Measurements from ENCODE around the gene MYOZ1. TPM values are rescaled to one million over a fixed set of nuclear protein-coding genes. Genes with fewer than 3 reads are reported as not detected.
A peak's percentile ranks its signal among the peaks of the same experiment; 100 is the strongest.

Gene MYOZ1
- polyA plus RNA-seq, 1 of the 3 experiments (the other 2 are of a cell fraction) = 0.26 TPM

- H3K4me1 ChIP-seq (ENCODE audit: control insufficient read depth in 1 of 2, insufficient read depth in 2 of 2, low read depth in 1 of 2, low read length in 1 of 2) = peaks cover 0 to 4% of the 10 kb centered on the region in 2 experiments; a peak in 3 of 4 replicates
- TF ChIP-seq ZBTB33 (IDR thresholded peaks at IDR 0.05; ENCODE audit: borderline replicate concordance, low read depth) (no peak), NRF1 (IDR thresholded peaks at IDR 0.05; ENCODE audit: low read depth, low read length) (no peak), MAX (IDR thresholded peaks at IDR 0.05; ENCODE audit: low read depth) (no peak), NFIC (IDR thresholded peaks at IDR 0.05; ENCODE audit: borderline replicate concordance) (no peak), FOSL2 (IDR thresholded peaks at IDR 0.05; ENCODE audit: borderline replicate concordance, low read depth) (no peak), SMC3 (IDR thresholded peaks at IDR 0.05; ENCODE audit: low read depth, low read length) (no peak)
- H3K27me3 ChIP-seq (ENCODE audit: insufficient read depth) = no peaks in the 10 kb centered on the region
- H3K9ac ChIP-seq = no peak overlapping the region
- H3K9me2 ChIP-seq = no peaks in the 10 kb centered on the region
- no peak overlapping the region for H2AFZ ChIP-seq (ENCODE audit: low read depth)
- ChIA-PET CTCF (interaction anchor here (2.7 to 3.9 kb wide), 2 partner anchors 16 to 99 kb away, joined by 19 to 20 read pairs; no protein-coding TSS in a partner anchor), POLR2A (no interaction called here)
- peaks cover 24% of the 10 kb centered on the region for H3K79me2 ChIP-seq (ENCODE audit: insufficient read depth)
- 80% methylated on average over 7 of the region's 7 CpGs for WGBS (ENCODE audit: low lambda C conversion rate)
- H4K20me1 ChIP-seq (ENCODE audit: insufficient read depth) = no peaks in the 10 kb centered on the region
- H3K4me3 ChIP-seq (ENCODE audit: low read depth in 2 of 2, low read length in 1 of 2) = no peak overlapping the region
- H3K9me3 ChIP-seq = no peaks in the 10 kb centered on the region
- H3K27ac ChIP-seq (ENCODE audit: low read depth in 2 of 2, low read length in 1 of 2) = no peak overlapping the region
- H3F3A ChIP-seq (replicated peaks; ENCODE audit: insufficient read depth) = peaks cover 11% of the 10 kb centered on the region
- no peak for DNase-seq
- no peaks in the 10 kb centered on the region for H3K36me3 ChIP-seq (replicated peaks in 1 of 2; ENCODE audit: control insufficient read depth in 1 of 2, insufficient read depth in 2 of 2, low read length in 1 of 2)
- no peak overlapping the region for H3K4me2 ChIP-seq
Observed at GRCh38 chr10:73628405-73628804, 12.9 kb downstream of the MYOZ1 start.

GRCh38 chr10:73627300-73627699 lies 14.0 kb downstream of the MYOZ1 start:
- no peaks in the 10 kb centered on the region for H3K9me2 ChIP-seq
- H3F3A ChIP-seq (replicated peaks; ENCODE audit: insufficient read depth) = peaks cover 11% of the 10 kb centered on the region
- no peak overlapping the region for H3K9ac ChIP-seq
- no peaks in the 10 kb centered on the region for H3K36me3 ChIP-seq (replicated peaks in 1 of 2; ENCODE audit: control insufficient read depth in 1 of 2, insufficient read depth in 2 of 2, low read length in 1 of 2)
- H3K4me3 ChIP-seq (ENCODE audit: low read depth in 2 of 2, low read length in 1 of 2) = no peak overlapping the region
- H3K9me3 ChIP-seq = no peaks in the 10 kb centered on the region
- H3K4me2 ChIP-seq = 0 out of 2 replicates have a peak overlapping the region, but pooled peaks have one; percentile 79
- TF ChIP-seq USF2 (IDR thresholded peaks at IDR 0.05; ENCODE audit: borderline replicate concordance, low read depth, low read length) (no peak), JUND (IDR thresholded peaks at IDR 0.05) (no peak), NFIC (IDR thresholded peaks at IDR 0.05; ENCODE audit: borderline replicate concordance) (no peak), FOXJ3 (CRISPR knock-in tag; IDR thresholded peaks at IDR 0.05) (no peak), GATA2 (CRISPR knock-in tag; IDR thresholded peaks at IDR 0.05) (no peak), RFX5 (IDR thresholded peaks at IDR 0.05; ENCODE audit: low read length) (no peak), ELF1 (IDR thresholded peaks at IDR 0.05) (no peak), MAX (IDR thresholded peaks at IDR 0.05; ENCODE audit: low read depth) (no peak), IRF3 (IDR thresholded peaks at IDR 0.05; ENCODE audit: low read depth, low read length) (no peak), PBX3 (IDR thresholded peaks at IDR 0.05) (no peak)
- DNase-seq = no peak
- peaks cover 32% of the 10 kb centered on the region for H3K79me2 ChIP-seq (ENCODE audit: insufficient read depth)
- H4K20me1 ChIP-seq (ENCODE audit: insufficient read depth) = no peaks in the 10 kb centered on the region
- no peak overlapping the region for H3K27ac ChIP-seq (ENCODE audit: low read depth in 2 of 2, low read length in 1 of 2)
- CTCF ChIA-PET = interaction anchor here (2.7 to 3.9 kb wide), 2 partner anchors 17 to 98 kb away, joined by 19 to 20 read pairs; no protein-coding TSS in a partner anchor
- POLR2A ChIA-PET = interaction anchor here (0.7 to 0.9 kb wide), 3 partner anchors 16 to 1599 kb away, joined by 3 read pairs; no protein-coding TSS in a partner anchor
- no peak overlapping the region for H2AFZ ChIP-seq (ENCODE audit: low read depth)
- H3K27me3 ChIP-seq (ENCODE audit: insufficient read depth) = no peaks in the 10 kb centered on the region
- 92% methylated on average over 6 of the region's 6 CpGs for WGBS (ENCODE audit: low lambda C conversion rate)
- H3K4me1 ChIP-seq (ENCODE audit: control insufficient read depth in 1 of 2, insufficient read depth in 2 of 2, low read depth in 1 of 2, low read length in 1 of 2) = peaks cover 0 to 4% of the 10 kb centered on the region in 2 experiments; a peak in 3 of 4 replicates
